G401 (cell line): ENCODE results near the gene NANOG. TPM values are rescaled to one million over a fixed set of nuclear protein-coding genes. Genes with fewer than 3 reads are reported as not detected.
"Not testable (repeated sequence)": the region's sequence is repeated elsewhere in the genome, so short reads cannot be mapped to it uniquely, and the experiment has no call there.

Experiments used
- DNase-seq: peaks from one replicate; pipeline ENCODE4 v3.0.0-alpha.2; 2015; ENCODE audit warnings: low spot score
- in situ Hi-C: cut with HindIII; loops from 2 replicates; pipeline ENCODE4 v1.10.0; 2016; ENCODE audit warnings: low sequenced_read_pairs, mixed read lengths
- total RNA-seq: library from RNA; depleted of rRNA; stranded (reverse); fragments of >200 nt; shearing (Covaris generic); gene quantifications from 2 replicates; pipeline ENCODE4 v1.2.3, GENCODE V29; 2014; rRNA removed

NANOG gene
- total RNA-seq, 1 experiment from 2014 or later: not detected

GRCh38 chr12:7847226-7848097, 58.3 kb downstream of the NANOG start:
- peak; percentile 66 for DNase-seq
- in situ Hi-C loops: not testable (repeated sequence)

- DNase-seq: peak; percentile 13
- in situ Hi-C loops: not testable (repeated sequence)
Measured at GRCh38 chr12:7848098-7848422, 58.9 kb downstream of the NANOG start.

Other genes starting within 250 kb of the NANOG start
- not detected in 2 replicates for gene APOBEC1, start 123.5 kb upstream of the NANOG start, total RNA-seq
- not detected in 2 replicates for gene GDF3, start 93.6 kb upstream of the NANOG start, total RNA-seq
- not detected in 2 replicates for gene DPPA3, start 78.0 kb upstream of the NANOG start, total RNA-seq
- not detected in 2 replicates for gene CLEC4C, start 42.0 kb upstream of the NANOG start, total RNA-seq
- gene NANOGNB, start 24.2 kb upstream of the NANOG start, total RNA-seq: not detected in 2 replicates
- not detected in 2 replicates for gene SLC2A14, start 83.5 kb downstream of the NANOG start, total RNA-seq
- gene SLC2A3, start 146.8 kb downstream of the NANOG start, total RNA-seq: 32.5 and 32.9 TPM in 2 replicates
- 3.4 and 8.1 TPM in 2 replicates for gene FOXJ2, start 243.3 kb downstream of the NANOG start, total RNA-seq